Measurements from ENCODE around the gene KIAA0408. TPM values are rescaled to one million over a fixed set of nuclear protein-coding genes. Genes with fewer than 3 reads are reported as not detected.
A peak's percentile ranks its signal among the peaks of the same experiment; 100 is the strongest.

The KIAA0408 gene
- total RNA-seq, result 2.4 TPM
- long read RNA-seq, result 0 reads

DNA sequence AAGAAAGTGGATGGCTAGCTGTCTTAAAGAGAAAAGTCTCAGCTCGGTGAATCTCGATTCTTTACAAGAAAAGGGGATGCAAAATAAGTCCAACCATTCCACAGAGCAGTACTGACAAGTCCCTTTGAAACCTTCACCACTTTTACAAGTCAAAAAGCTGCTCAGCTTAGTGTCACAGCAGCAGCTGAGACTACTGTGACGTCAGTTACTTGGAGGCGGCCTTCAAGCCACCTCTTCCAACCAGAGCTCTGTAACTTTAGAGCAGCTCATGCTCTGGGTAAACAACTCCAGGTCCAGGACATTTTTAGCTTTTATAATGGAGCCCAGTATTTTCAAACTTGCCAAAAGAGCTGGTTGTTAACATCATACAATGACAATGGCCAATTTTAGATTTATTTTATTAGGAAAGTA is at the start of gene KIAA0408:
KIAA0408 (minus strand) TSS at position 159 of the 411 bp plus-strand sequence. CDS start 5,408 bp downstream, outside the sequence.
- intact Hi-C loops (cut with micrococcal nuclease), result no loop called here
- DNase-seq (peak; percentile 55), ATAC-seq (peak; percentile 93)

- ATAC-seq, result no peak
- DNase-seq, result no peak
- intact Hi-C loops (cut with micrococcal nuclease), result no loop called here
These were observed 47.7 kb upstream of the KIAA0408 start for GRCh38 chr6:127506894-127507293.

DNA sequence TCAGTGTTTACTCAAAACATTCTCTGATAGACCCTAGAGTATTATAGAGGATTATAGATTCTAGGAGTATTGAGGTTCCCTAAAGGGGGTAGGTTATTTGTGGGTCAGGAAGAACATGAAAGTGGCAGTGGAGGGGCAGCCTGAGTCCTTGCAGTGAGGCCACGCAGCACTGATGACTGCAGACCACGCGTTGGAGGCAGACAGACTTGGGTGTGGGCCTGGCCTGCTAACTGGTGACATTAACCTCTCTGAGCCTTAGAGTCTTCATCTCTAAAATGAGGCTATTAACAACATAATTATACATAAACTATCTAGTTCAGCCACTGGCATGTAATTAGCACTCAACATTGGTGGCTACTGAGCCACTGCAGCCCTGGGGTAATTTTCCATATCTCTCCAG is 43.8 kb upstream of the KIAA0408 start:
- ATAC-seq (no peak), DNase-seq (no peak)
- intact Hi-C loops (cut with micrococcal nuclease), result no loop called here

- ATAC-seq (no peak), DNase-seq (no peak)
- intact Hi-C loops (cut with micrococcal nuclease), result no loop called here
These were observed 38.2 kb upstream of the KIAA0408 start for GRCh38 chr6:127497410-127497809.

- no peak for ATAC-seq
These were observed 37.3 kb upstream of the KIAA0408 start for GRCh38 chr6:127496471-127496870.

GRCh38 chr6:127494240-127494767 is 35.1 kb upstream of the KIAA0408 start:
- DNase-seq (no peak), ATAC-seq (no peak)

More at GRCh38 chr6:127496471-127496870, 37.3 kb upstream of the KIAA0408 start:
- intact Hi-C loops (cut with micrococcal nuclease), result no loop called here
- DNase-seq, result no peak

DNA sequence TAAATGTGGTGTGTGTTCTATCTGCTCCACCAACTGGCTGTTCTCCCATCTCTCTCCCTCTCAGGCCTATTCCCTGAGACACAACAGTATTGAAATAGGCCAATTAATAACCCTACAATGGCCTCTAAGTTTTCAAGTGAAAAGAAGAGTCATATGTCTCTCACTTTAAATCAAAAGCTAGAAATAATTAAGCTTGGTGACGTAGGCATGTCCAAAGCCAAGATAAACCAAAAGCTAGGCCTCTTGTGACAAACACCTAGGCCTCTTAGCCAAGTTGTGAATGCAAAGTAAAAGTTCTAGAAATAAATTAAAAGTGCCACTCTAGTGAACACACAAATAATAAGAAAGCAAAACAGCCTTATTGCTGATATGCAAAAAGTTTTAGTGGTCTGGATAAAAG is 30.1 kb upstream of the KIAA0408 start:
- ATAC-seq (no peak), DNase-seq (no peak)
- intact Hi-C loops (cut with micrococcal nuclease), result no loop called here

More at GRCh38 chr6:127494240-127494767, 35.1 kb upstream of the KIAA0408 start:
- intact Hi-C loops (cut with micrococcal nuclease), result no loop called here

GRCh38 chr6:127486934-127487333 is 27.7 kb upstream of the KIAA0408 start:
- ATAC-seq, result no peak
- DNase-seq, result no peak
- intact Hi-C loops (cut with micrococcal nuclease), result no loop called here

GRCh38 chr6:127484212-127484863 is 25.1 kb upstream of the KIAA0408 start:
- ATAC-seq (no peak), DNase-seq (no peak)
- intact Hi-C loops (cut with micrococcal nuclease), result no loop called here

GRCh38 chr6:127483399-127484055 is 24.3 kb upstream of the KIAA0408 start:
- ATAC-seq (no peak), DNase-seq (no peak)
- intact Hi-C loops (cut with micrococcal nuclease), result no loop called here

DNA sequence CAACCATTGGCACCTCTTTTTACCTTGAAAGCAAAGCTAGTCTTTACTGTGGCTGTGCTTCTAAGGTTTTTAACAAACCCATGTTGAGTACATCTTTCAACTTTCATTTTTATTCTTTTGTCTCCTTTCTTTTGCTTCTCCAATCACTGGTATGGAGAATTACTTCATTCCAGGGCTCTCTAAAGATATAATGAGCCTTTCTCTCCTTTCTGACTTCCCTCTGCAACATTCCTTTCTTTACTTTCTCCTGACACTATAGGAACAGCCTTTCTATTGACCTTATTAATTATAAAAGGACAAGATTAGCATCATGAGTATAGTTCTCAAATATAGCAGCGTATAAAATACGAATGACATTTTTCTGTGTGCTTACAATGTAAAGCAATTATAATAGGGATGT is 23.1 kb upstream of the KIAA0408 start:
- DNase-seq, result no peak
- ATAC-seq, result no peak

DNA sequence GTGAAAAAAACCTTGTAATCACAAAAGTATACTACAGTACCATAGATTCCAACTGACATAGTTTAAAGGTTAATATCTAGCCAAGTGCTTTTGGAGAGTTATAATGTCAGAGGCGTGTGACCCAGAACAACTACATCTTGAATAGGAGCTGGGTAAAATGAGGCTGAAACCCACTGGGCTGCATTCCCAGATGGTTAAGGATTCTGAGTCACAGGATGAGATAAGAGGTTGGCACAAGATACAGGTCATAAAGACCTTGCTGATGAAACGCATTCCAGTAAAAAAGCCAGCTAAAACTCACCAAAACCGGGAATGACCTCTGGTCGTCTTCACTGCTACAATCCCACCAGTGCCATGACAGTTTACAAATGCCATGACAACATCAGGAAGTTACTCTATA is 22.4 kb upstream of the KIAA0408 start:
- ATAC-seq (no peak), DNase-seq (no peak)
- intact Hi-C loops (cut with micrococcal nuclease), result no loop called here

More for the DNA sequence above, 23.1 kb upstream of the KIAA0408 start:
- intact Hi-C loops (cut with micrococcal nuclease), result no loop called here

- intact Hi-C loops (cut with micrococcal nuclease), result no loop called here
- ATAC-seq, result no peak
These were observed 21.9 kb upstream of the KIAA0408 start for GRCh38 chr6:127481111-127481510.

DNA sequence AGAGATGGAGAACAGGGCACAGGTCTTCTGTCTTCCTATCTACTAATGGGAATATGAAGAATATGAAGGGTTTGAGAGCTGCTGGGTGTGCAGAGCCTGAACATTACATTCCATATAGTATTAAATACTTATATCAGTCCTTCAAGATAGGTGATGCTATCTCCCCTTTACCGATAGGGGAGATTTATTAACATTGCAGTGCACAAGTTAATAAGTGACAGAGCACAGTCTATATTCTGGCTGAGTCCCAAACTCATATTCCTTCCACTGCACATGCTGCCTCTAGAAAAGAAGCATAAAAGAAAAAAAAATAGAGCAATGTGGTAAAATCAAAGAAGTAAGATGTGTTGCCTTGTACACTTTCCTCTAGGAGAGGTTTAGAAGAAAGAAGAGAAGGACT is 18.5 kb upstream of the KIAA0408 start:
- intact Hi-C loops (cut with micrococcal nuclease), result no loop called here
- ATAC-seq (no peak), DNase-seq (no peak)

More at GRCh38 chr6:127481111-127481510, 21.9 kb upstream of the KIAA0408 start:
- DNase-seq, result no peak

DNA sequence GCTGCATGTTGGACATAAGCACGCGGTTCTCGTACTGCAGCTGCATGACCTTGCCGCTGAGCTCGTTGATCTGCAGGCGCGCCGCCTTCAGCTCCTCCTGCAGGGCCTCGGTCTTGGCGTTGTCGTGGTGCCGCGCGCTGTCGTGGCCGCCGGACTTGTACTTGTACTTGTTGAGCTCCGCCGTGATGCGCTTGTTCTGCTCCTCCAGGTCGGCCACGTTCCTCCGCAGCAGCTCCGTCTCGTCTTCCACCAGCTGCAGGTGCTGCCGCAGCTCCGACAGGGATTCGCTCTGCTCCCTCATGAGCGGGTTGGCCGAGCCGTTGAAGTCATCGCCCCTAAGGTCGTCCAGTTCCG is 16.6 kb upstream of the KIAA0408 start:
- intact Hi-C loops (cut with micrococcal nuclease), result no loop called here
- no peak for ATAC-seq
- DNase-seq, result no peak

GRCh38 chr6:127475135-127475822 is 16.1 kb upstream of the KIAA0408 start:
- peak; percentile 23 for DNase-seq
- ATAC-seq, result no peak
- intact Hi-C loops (cut with micrococcal nuclease), result no loop called here

GRCh38 chr6:127471379-127472255 is 12.4 kb upstream of the KIAA0408 start:
- DNase-seq (no peak), ATAC-seq (no peak)
- intact Hi-C loops (cut with micrococcal nuclease), result no loop called here

GRCh38 chr6:127468936-127469335 is 9.7 kb upstream of the KIAA0408 start:
- intact Hi-C loops (cut with micrococcal nuclease), result loop anchor here (10.0 kb wide), 1 partner anchor 66 kb away; no protein-coding TSS in a partner anchor
- ATAC-seq, result no peak
- DNase-seq, result no peak

GRCh38 chr6:127466416-127466815 is 7.2 kb upstream of the KIAA0408 start:
- no peak for DNase-seq
- ATAC-seq, result no peak
- intact Hi-C loops (cut with micrococcal nuclease), result loop anchor here (10.0 kb wide), 1 partner anchor 68 kb away; no protein-coding TSS in a partner anchor

Measured in left ventricle myocardium superior (tissue), 1 donor.